HG02642 (cell line): ENCODE data around the gene FAM117B.
"Not testable (repeated sequence)": the region's sequence is repeated elsewhere in the genome, so short reads cannot be mapped to it uniquely, and the experiment has no call there.

ENCODE experiments used
- ATAC-seq: cut with Tn5 transposase; IDR thresholded peaks from one replicate; pipeline ENCODE4 v1.9.1; 2021; ENCODE audit warnings: mild to moderate bottlenecking; ENCODE audit not compliant: unreplicated experiment, poor library complexity

The FAM117B gene

GRCh38 chr2:202790676-202791075 lies 155.9 kb downstream of the FAM117B start:
- no peak for ATAC-seq

- ATAC-seq: no peak
Measured at GRCh38 chr2:202797944-202798343, 163.2 kb downstream of the FAM117B start.

- ATAC-seq: not testable (repeated sequence)
Measured at GRCh38 chr2:202805911-202806310, 171.1 kb downstream of the FAM117B start.

GRCh38 chr2:202807431-202808138 lies 172.8 kb downstream of the FAM117B start:
- ATAC-seq: not testable (repeated sequence)

GRCh38 chr2:202808754-202809153 lies 174.0 kb downstream of the FAM117B start:
- no peak for ATAC-seq

GRCh38 chr2:202813387-202813786 lies 178.6 kb downstream of the FAM117B start:
- ATAC-seq: no peak

GRCh38 chr2:202814226-202814625 lies 179.5 kb downstream of the FAM117B start:
- ATAC-seq: no peak

GRCh38 chr2:202815548-202816360 lies 181.0 kb downstream of the FAM117B start:
- no peak for ATAC-seq

- no peak for ATAC-seq
Measured at GRCh38 chr2:202817771-202818170, 183.0 kb downstream of the FAM117B start.

GRCh38 chr2:202818321-202818720 lies 183.6 kb downstream of the FAM117B start:
- ATAC-seq: no peak
